Panc1 (cell line): ENCODE results near the gene DNAJA4. TPM values are rescaled to one million over a fixed set of nuclear protein-coding genes. Genes with fewer than 3 reads are reported as not detected.

Source experiments
- ATAC-seq: fragments of 200-7000 bp; cut with Tn5 transposase; 2 replicates; pipeline ENCODE4 v1.9.1; 2020; ENCODE audit warnings: mild to moderate bottlenecking, moderate library complexity
- BruUV-seq: library from RNA; stranded (reverse); fragments of 400-500 nt; replicated peaks from 2 replicates; lab custom pipeline; 2021; lab: Mats Ljungman, UMichigan
- CTCF ChIA-PET: fragments of 300-600 bp; sonication (Branson Sonifier 250); formaldehyde crosslinking; loops from one replicate; lab custom pipeline; 2022; ENCODE audit warnings: antibody characterized with exemption; lab: Charles Lee
- POLR2A ChIA-PET: fragments of 300-600 bp; sonication (Branson Sonifier 250); formaldehyde crosslinking; loops from one replicate; lab custom pipeline; 2022; ENCODE audit warnings: antibody characterized with exemption; lab: Charles Lee
- DNase-seq: peaks from one replicate; pipeline ENCODE4 v3.0.0-alpha.2; 2010; ENCODE audit warnings: low read depth, low spot score
- H3K27ac ChIP-seq: 2 replicates; pipeline ENCODE4 v1.5.1; 2011; ENCODE audit warnings: mild to moderate bottlenecking, low read length, inconsistent platforms
- H3K27me3 ChIP-seq: fragments of 200-500 bp; sonication (Bioruptor generic); 2 replicates; pipeline ENCODE4 v1.6.0; 2014; ENCODE audit warnings: low read length, inconsistent platforms; ENCODE audit not compliant: control insufficient read depth, insufficient read depth
- H3K36me3 ChIP-seq: fragments of 200-500 bp; sonication (Bioruptor generic); 2 replicates; pipeline ENCODE4 v1.5.1; 2014; ENCODE audit warnings: inconsistent platforms, mild to moderate bottlenecking, low read length, moderate library complexity; ENCODE audit not compliant: control insufficient read depth, insufficient read depth
- H3K4me1 ChIP-seq: 2 replicates; pipeline ENCODE4 v1.5.1; 2011; ENCODE audit warnings: inconsistent platforms, mild to moderate bottlenecking, low read length, moderate library complexity; ENCODE audit not compliant: control insufficient read depth, insufficient read depth
- H3K4me3 ChIP-seq, 2 experiments: 2 replicates each; pipeline ENCODE4 v1.5.1; 2011 to 2012; ENCODE audit warnings: low read depth in 2 of 2, low read length in 2 of 2, mild to moderate bottlenecking in 2 of 2, inconsistent platforms in 1 of 2, moderate library complexity in 1 of 2
- H3K9me3 ChIP-seq: fragments of 200-500 bp; sonication (Bioruptor generic); 2 replicates; pipeline ENCODE4 v1.5.1; 2014; ENCODE audit warnings: low read depth, mild to moderate bottlenecking, inconsistent platforms, low read length, moderate library complexity; ENCODE audit not compliant: control insufficient read depth, insufficient read depth
- POLR2AphosphoS5 ChIP-seq: IDR thresholded peaks from 2 replicates; pipeline ENCODE4 v1.6.1; 2012; ENCODE audit warnings: mild to moderate bottlenecking, low read depth, low read length, moderate library complexity
- SIN3A ChIP-seq: IDR thresholded peaks from 2 replicates; pipeline ENCODE4 v1.6.1; 2012; ENCODE audit warnings: low read depth, mild to moderate bottlenecking, low read length, moderate library complexity, borderline replicate concordance; ENCODE audit not compliant: insufficient read depth
- TCF7L2 ChIP-seq: IDR thresholded peaks from 2 replicates; pipeline ENCODE4 v1.6.1; 2011; ENCODE audit warnings: mild to moderate bottlenecking, low read depth, low read length, inconsistent platforms
- in situ Hi-C: cut with HindIII; loops from 2 replicates; pipeline ENCODE4 v1.10.0; 2016; ENCODE audit warnings: low sequenced_read_pairs, low pct_unique_long_range_greater_than_20kb
- intact Hi-C: fragments of 100-400 bp; cut with micrococcal nuclease; formaldehyde crosslinking; loops from one replicate; pipeline ENCODE4 v1.10.0; 2022; ENCODE audit not compliant: unreplicated experiment
- total RNA-seq: library from RNA; stranded (reverse); gene quantifications from one replicate; pipeline ENCODE4 v1.2.1, GENCODE V29; 2021; ENCODE audit not compliant: unreplicated experiment
- TF ChIP-seq, protein P1 (sequence below), 2 experiments: IDR thresholded peaks; 2 replicates each; pipeline ENCODE4 v1.6.1; 2011 to 2012; ENCODE audit warnings: low read depth in 2 of 2, control low read depth in 1 of 2, low read length in 1 of 2, mild to moderate bottlenecking in 1 of 2, moderate library complexity in 1 of 2; ENCODE audit not compliant: insufficient read depth in 1 of 2
- TF ChIP-seq, protein P2 (sequence below): fragments of 450-650 bp; IDR thresholded peaks from 2 replicates; pipeline ENCODE4 v1.5.1; 2017; ENCODE audit warnings: mild to moderate bottlenecking

DNAJA4 gene
- total RNA-seq, 1 experiment from 2014 or later: 11.1 TPM

DNA sequence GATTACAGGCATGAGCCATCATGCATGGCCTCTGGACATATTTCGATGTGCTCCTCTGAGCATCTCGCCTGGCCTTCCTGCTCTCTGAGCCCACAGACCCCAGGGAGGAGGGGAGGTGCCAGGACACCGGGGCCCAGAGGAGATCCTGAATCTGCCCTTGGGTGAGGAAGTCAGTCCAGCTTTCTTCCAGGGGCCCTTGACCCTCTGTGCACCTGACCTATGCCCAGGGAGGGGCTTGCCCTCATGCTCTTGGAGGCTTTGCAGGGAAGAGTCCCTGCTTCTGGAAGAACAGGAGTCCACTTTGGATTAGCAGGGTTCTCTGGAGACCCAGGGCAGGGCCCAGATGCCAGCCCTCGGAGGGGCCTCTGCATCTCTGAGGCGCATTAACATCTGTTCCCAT lies 31.4 kb upstream of the DNAJA4 start:
- intact Hi-C loops: no loop called here
- CTCF ChIA-PET: no interaction called here

DNA sequence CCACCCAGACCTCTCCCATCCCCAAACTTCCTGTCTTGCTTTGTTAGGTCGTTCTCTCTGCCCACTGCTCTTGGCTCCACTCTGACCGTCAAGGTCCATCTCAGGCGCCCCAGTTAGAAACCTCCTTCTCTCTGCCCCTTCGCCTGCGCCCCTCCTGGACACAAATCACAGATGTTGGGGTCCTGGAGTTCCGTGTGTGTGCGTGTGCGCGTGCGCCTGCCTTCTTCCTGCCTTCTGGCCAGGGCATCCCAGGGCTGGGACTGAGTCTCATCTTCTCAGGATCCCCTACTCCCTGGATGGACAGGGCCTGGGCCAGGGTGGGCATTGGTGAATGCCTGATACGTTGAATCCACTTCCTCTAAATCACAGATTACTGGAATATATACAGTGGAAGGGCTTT lies 30.9 kb upstream of the DNAJA4 start:
- Histone ChIP-seq H3K4me1 (no peaks in the 10 kb centered on the region), H3K36me3 (no peaks in the 10 kb centered on the region), H3K9me3 (no peaks in the 10 kb centered on the region), H3K4me3 (no peak overlapping the region), H3K27me3 (no peaks in the 10 kb centered on the region), H3K27ac (no peak overlapping the region)
- TF ChIP-seq, protein P1, sequence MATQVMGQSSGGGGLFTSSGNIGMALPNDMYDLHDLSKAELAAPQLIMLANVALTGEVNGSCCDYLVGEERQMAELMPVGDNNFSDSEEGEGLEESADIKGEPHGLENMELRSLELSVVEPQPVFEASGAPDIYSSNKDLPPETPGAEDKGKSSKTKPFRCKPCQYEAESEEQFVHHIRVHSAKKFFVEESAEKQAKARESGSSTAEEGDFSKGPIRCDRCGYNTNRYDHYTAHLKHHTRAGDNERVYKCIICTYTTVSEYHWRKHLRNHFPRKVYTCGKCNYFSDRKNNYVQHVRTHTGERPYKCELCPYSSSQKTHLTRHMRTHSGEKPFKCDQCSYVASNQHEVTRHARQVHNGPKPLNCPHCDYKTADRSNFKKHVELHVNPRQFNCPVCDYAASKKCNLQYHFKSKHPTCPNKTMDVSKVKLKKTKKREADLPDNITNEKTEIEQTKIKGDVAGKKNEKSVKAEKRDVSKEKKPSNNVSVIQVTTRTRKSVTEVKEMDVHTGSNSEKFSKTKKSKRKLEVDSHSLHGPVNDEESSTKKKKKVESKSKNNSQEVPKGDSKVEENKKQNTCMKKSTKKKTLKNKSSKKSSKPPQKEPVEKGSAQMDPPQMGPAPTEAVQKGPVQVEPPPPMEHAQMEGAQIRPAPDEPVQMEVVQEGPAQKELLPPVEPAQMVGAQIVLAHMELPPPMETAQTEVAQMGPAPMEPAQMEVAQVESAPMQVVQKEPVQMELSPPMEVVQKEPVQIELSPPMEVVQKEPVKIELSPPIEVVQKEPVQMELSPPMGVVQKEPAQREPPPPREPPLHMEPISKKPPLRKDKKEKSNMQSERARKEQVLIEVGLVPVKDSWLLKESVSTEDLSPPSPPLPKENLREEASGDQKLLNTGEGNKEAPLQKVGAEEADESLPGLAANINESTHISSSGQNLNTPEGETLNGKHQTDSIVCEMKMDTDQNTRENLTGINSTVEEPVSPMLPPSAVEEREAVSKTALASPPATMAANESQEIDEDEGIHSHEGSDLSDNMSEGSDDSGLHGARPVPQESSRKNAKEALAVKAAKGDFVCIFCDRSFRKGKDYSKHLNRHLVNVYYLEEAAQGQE (IDR thresholded peaks at IDR 0.05; ENCODE audit: insufficient read depth in 1 of 2, low read depth in 2 of 2, low read length in 1 of 2): no peak
- no peak for TF ChIP-seq POLR2AphosphoS5
- TF ChIP-seq SIN3A: no peak
- TF ChIP-seq, protein P2, sequence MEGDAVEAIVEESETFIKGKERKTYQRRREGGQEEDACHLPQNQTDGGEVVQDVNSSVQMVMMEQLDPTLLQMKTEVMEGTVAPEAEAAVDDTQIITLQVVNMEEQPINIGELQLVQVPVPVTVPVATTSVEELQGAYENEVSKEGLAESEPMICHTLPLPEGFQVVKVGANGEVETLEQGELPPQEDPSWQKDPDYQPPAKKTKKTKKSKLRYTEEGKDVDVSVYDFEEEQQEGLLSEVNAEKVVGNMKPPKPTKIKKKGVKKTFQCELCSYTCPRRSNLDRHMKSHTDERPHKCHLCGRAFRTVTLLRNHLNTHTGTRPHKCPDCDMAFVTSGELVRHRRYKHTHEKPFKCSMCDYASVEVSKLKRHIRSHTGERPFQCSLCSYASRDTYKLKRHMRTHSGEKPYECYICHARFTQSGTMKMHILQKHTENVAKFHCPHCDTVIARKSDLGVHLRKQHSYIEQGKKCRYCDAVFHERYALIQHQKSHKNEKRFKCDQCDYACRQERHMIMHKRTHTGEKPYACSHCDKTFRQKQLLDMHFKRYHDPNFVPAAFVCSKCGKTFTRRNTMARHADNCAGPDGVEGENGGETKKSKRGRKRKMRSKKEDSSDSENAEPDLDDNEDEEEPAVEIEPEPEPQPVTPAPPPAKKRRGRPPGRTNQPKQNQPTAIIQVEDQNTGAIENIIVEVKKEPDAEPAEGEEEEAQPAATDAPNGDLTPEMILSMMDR: no peak
- no peak for TF ChIP-seq TCF7L2
- ATAC-seq (no peak), DNase-seq (no peak)
- intact Hi-C loops (no loop called here), in situ Hi-C loops (no loop called here)
- POLR2A ChIA-PET: no interaction called here
- BruUV-seq: no TSS peak
- CTCF ChIA-PET: no interaction called here

More for the DNA sequence above, 31.4 kb upstream of the DNAJA4 start:
- Histone ChIP-seq H3K27me3 (no peaks in the 10 kb centered on the region), H3K27ac (no peak overlapping the region), H3K4me1 (no peaks in the 10 kb centered on the region), H3K9me3 (no peaks in the 10 kb centered on the region), H3K4me3 (no peak overlapping the region), H3K36me3 (no peaks in the 10 kb centered on the region)
- in situ Hi-C loops: no loop called here
- POLR2A ChIA-PET: interaction anchor here (0.6 kb wide), 1 partner anchor 8 kb away, joined by 6 read pairs; no protein-coding TSS in a partner anchor
- TF ChIP-seq, protein P2: no peak
- TF ChIP-seq TCF7L2 (no peak), POLR2AphosphoS5 (no peak), SIN3A (no peak)
- TF ChIP-seq, protein P1 (IDR thresholded peaks at IDR 0.05; ENCODE audit: insufficient read depth in 1 of 2, low read depth in 2 of 2, low read length in 1 of 2): no peak
- BruUV-seq: no TSS peak
- DNase-seq (no peak), ATAC-seq (no peak)
